Loucy (cell line): Measurements from ENCODE around the gene CCDC187.

Source experiments
- H2AFZ ChIP-seq: fragments of 200-600 bp; sonication (generic); 2 replicates; pipeline ENCODE4 v1.6.0; 2016; ENCODE audit warnings: antibody characterized with exemption, mild to moderate bottlenecking, low read length, moderate library complexity
- H3F3A ChIP-seq: fragments of 200-600 bp; 2 replicates; pipeline ENCODE4 v1.6.0; 2016; ENCODE audit warnings: antibody characterized with exemption, low read depth, mild to moderate bottlenecking
- H3K27me3 ChIP-seq: fragments of 200-600 bp; sonication (generic); 2 replicates; pipeline ENCODE4 v1.6.1; 2014; ENCODE audit warnings: low read length, mild to moderate bottlenecking; ENCODE audit not compliant: insufficient read depth, poor library complexity, severe bottlenecking
- H3K36me3 ChIP-seq: fragments of 200-600 bp; sonication (generic); 2 replicates; pipeline ENCODE4 v1.6.1; 2016; ENCODE audit warnings: low read length; ENCODE audit not compliant: insufficient read depth
- H3K4me1 ChIP-seq: fragments of 200-600 bp; sonication (generic); 2 replicates; pipeline ENCODE4 v1.5.1; 2014; ENCODE audit warnings: low read length, mild to moderate bottlenecking; ENCODE audit not compliant: insufficient read depth, poor library complexity, severe bottlenecking
- H3K4me2 ChIP-seq: fragments of 200-600 bp; sonication (generic); 2 replicates; pipeline ENCODE4 v1.6.0; 2014; ENCODE audit warnings: antibody characterized with exemption, low read length, low read depth, mild to moderate bottlenecking; ENCODE audit not compliant: poor library complexity, severe bottlenecking
- H3K4me3 ChIP-seq: fragments of 200-600 bp; sonication (generic); 2 replicates; pipeline ENCODE4 v1.5.1; 2014; ENCODE audit warnings: low read length, mild to moderate bottlenecking, mixed read lengths; ENCODE audit not compliant: poor library complexity, severe bottlenecking
- H3K79me2 ChIP-seq: fragments of 200-600 bp; sonication (generic); 2 replicates; pipeline ENCODE4 v1.6.1; 2014; ENCODE audit warnings: low read length; ENCODE audit not compliant: insufficient read depth
- H3K9ac ChIP-seq: fragments of 200-600 bp; sonication (generic); 2 replicates; pipeline ENCODE4 v1.6.0; 2014; ENCODE audit warnings: mild to moderate bottlenecking, low read depth, low read length, moderate library complexity; ENCODE audit not compliant: poor library complexity, severe bottlenecking
- H3K9me2 ChIP-seq: fragments of 200-600 bp; sonication (generic); replicated peaks from 2 replicates; pipeline ENCODE4 v1.6.1; 2016; ENCODE audit warnings: low read depth, low read length, mixed read lengths
- H3K9me3 ChIP-seq: fragments of 200-600 bp; sonication (generic); 2 replicates; pipeline ENCODE4 v1.6.1; 2014; ENCODE audit warnings: mild to moderate bottlenecking, antibody characterized with exemption, low read length, low read depth; ENCODE audit not compliant: insufficient read depth
- H4K20me1 ChIP-seq: fragments of 200-600 bp; sonication (generic); 2 replicates; pipeline ENCODE4 v1.6.0; 2014; ENCODE audit warnings: antibody characterized with exemption, low read length, mild to moderate bottlenecking; ENCODE audit not compliant: insufficient read depth, poor library complexity, severe bottlenecking
- CTCF ChIP-seq: fragments of 200-600 bp; sonication (generic); conservative IDR thresholded peaks from 2 replicates; pipeline ENCODE4 v1.5.1; 2014; ENCODE audit warnings: mild to moderate bottlenecking, antibody characterized with exemption, low read length
- EZH2phosphoT487 ChIP-seq: fragments of 200-600 bp; IDR thresholded peaks from 2 replicates; pipeline ENCODE4 v1.6.1; 2018; ENCODE audit warnings: antibody characterized with exemption, mild to moderate bottlenecking, moderate library complexity, borderline replicate concordance

CCDC187 gene

GRCh38 chr9:136277746-136278145, 26.1 kb downstream of the CCDC187 start:
- Histone ChIP-seq H3K79me2 (no peaks in the 10 kb centered on the region), H3K27me3 (no peaks in the 10 kb centered on the region), H4K20me1 (no peaks in the 10 kb centered on the region), H3K4me2 (no peak overlapping the region), H3K9me3 (no peaks in the 10 kb centered on the region), H3F3A (no peaks in the 10 kb centered on the region), H3K4me3 (no peak overlapping the region), H3K36me3 (no peaks in the 10 kb centered on the region), H3K9ac (no peak overlapping the region), H3K4me1 (no peaks in the 10 kb centered on the region), H3K9me2 (no peaks in the 10 kb centered on the region), H2AFZ (no peak overlapping the region)
- TF ChIP-seq CTCF: no peak; the same call in 1 of the 2 replicates
- no peak for TF ChIP-seq EZH2phosphoT487

- Histone ChIP-seq H3K79me2 (no peaks in the 10 kb centered on the region), H3K36me3 (no peaks in the 10 kb centered on the region), H4K20me1 (no peaks in the 10 kb centered on the region), H3K27me3 (no peaks in the 10 kb centered on the region), H3K9me2 (no peaks in the 10 kb centered on the region), H3F3A (no peaks in the 10 kb centered on the region), H3K4me2 (no peak overlapping the region), H2AFZ (no peak overlapping the region), H3K9me3 (no peaks in the 10 kb centered on the region), H3K4me1 (no peaks in the 10 kb centered on the region), H3K4me3 (no peak overlapping the region), H3K9ac (no peak overlapping the region)
- TF ChIP-seq CTCF (no peak), EZH2phosphoT487 (no peak)
Measured at GRCh38 chr9:136276716-136277115, 27.2 kb downstream of the CCDC187 start.

GRCh38 chr9:136275655-136276429, 28.1 kb downstream of the CCDC187 start:
- no peak for TF ChIP-seq CTCF
- no peak for TF ChIP-seq EZH2phosphoT487
- Histone ChIP-seq H4K20me1 (no peaks in the 10 kb centered on the region), H3K4me3 (no peak overlapping the region), H3K9me2 (no peaks in the 10 kb centered on the region), H3F3A (no peaks in the 10 kb centered on the region), H3K79me2 (no peaks in the 10 kb centered on the region), H2AFZ (no peak overlapping the region), H3K4me2 (no peak overlapping the region), H3K9me3 (no peaks in the 10 kb centered on the region), H3K9ac (no peak overlapping the region), H3K36me3 (no peaks in the 10 kb centered on the region), H3K27me3 (no peaks in the 10 kb centered on the region), H3K4me1 (no peaks in the 10 kb centered on the region)
